ENCODE measurements around the gene AADACL4.

- TF ChIP-seq ZSCAN29 (IDR thresholded peaks at IDR 0.05) = no peak
- no peak for TF ChIP-seq CTCF (IDR thresholded peaks at IDR 0.05 in 2 of 3, conservative IDR thresholded peaks at IDR 0.05 in 1 of 3; ENCODE audit: control insufficient read depth in 2 of 3, extremely low read depth in 1 of 3, insufficient read depth in 1 of 3, low read depth in 3 of 3, low read length in 3 of 3)
- TF ChIP-seq TARDBP (IDR thresholded peaks at IDR 0.05; ENCODE audit: borderline replicate concordance) = no peak
- TF ChIP-seq POLR2A (IDR thresholded peaks at IDR 0.05; ENCODE audit: low read depth, low read length) = no peak
- no peak for TF ChIP-seq MEF2A (IDR thresholded peaks at IDR 0.05; ENCODE audit: insufficient read depth, low read depth, low read length)
- TF ChIP-seq NR2F1 (conservative IDR thresholded peaks at IDR 0.05) = no peak
- TF ChIP-seq POLR2AphosphoS5 (IDR thresholded peaks at IDR 0.05; ENCODE audit: low read length) = no peak
- no peak for TF ChIP-seq ETV6 (conservative IDR thresholded peaks at IDR 0.05 in 1 of 2, IDR thresholded peaks at IDR 0.05 in 1 of 2; ENCODE audit: borderline replicate concordance in 1 of 2, low read depth in 1 of 2)
- no peak for TF ChIP-seq MXI1 (IDR thresholded peaks at IDR 0.05; ENCODE audit: low read depth, low read length)
Measured at GRCh38 chr1:12600335-12600734, 43.5 kb upstream of the AADACL4 start.

Data from GM12878 (cell line).